ENCODE results near the gene APIP.

The APIP gene

GRCh38 chr11:34916015-34916842, at the start of gene APIP, which contains the start of gene PDHX:
APIP (minus strand) TSS chr11:34916379; CDS start chr11:34916284, 95 bp downstream.
PDHX (plus strand) TSS chr11:34916618; CDS start chr11:34916656, 38 bp downstream.
- DNase-seq: peak; percentile 99

- DNase-seq: no peak
Measured at GRCh38 chr11:34964610-34965331, 48.6 kb upstream of the APIP start.

- DNase-seq: no peak
Measured at GRCh38 chr11:34963351-34963750, 47.2 kb upstream of the APIP start.

GRCh38 chr11:34962034-34962433, 45.9 kb upstream of the APIP start:
- DNase-seq: no peak

- DNase-seq: no peak
Measured at GRCh38 chr11:34960277-34960676, 44.1 kb upstream of the APIP start.

GRCh38 chr11:34959770-34960169, 43.6 kb upstream of the APIP start:
- DNase-seq: no peak

GRCh38 chr11:34957606-34958005, 41.4 kb upstream of the APIP start:
- no peak for DNase-seq

GRCh38 chr11:34957206-34957605, 41.0 kb upstream of the APIP start:
- DNase-seq: no peak

- no peak for DNase-seq
Measured at GRCh38 chr11:34953955-34954354, 37.8 kb upstream of the APIP start.

- DNase-seq: no peak
Measured at GRCh38 chr11:34948696-34949095, 32.5 kb upstream of the APIP start.

GRCh38 chr11:34944692-34945091, 28.5 kb upstream of the APIP start:
- no peak for DNase-seq

- no peak for DNase-seq
Measured at GRCh38 chr11:34941688-34942087, 25.5 kb upstream of the APIP start.

GRCh38 chr11:34940026-34940677, 24.0 kb upstream of the APIP start:
- DNase-seq: no peak

- no peak for DNase-seq
Measured at GRCh38 chr11:34938611-34939010, 22.4 kb upstream of the APIP start.

- no peak for DNase-seq
Measured at GRCh38 chr11:34936945-34937629, 20.9 kb upstream of the APIP start.

- DNase-seq: no peak
Measured at GRCh38 chr11:34929794-34930763, 13.9 kb upstream of the APIP start.

GRCh38 chr11:34928960-34929680, 12.9 kb upstream of the APIP start:
- no peak for DNase-seq

- DNase-seq: no peak
Measured at GRCh38 chr11:34928268-34928959, 12.2 kb upstream of the APIP start.

- DNase-seq: no peak
Measured at GRCh38 chr11:34926831-34927132, 10.6 kb upstream of the APIP start.

GRCh38 chr11:34926101-34926830, 10.1 kb upstream of the APIP start:
- DNase-seq: no peak
